H1 (cell line): ENCODE results near the gene MEF2A. TPM values are rescaled to one million over a fixed set of nuclear protein-coding genes. Genes with fewer than 3 reads are reported as not detected.

ENCODE experiments used
- CTBP2 ChIP-seq: IDR thresholded peaks from 2 replicates; pipeline ENCODE4 v1.7.0; 2011; ENCODE audit warnings: borderline replicate concordance, mild to moderate bottlenecking, moderate library complexity, mixed read lengths, low read length; ENCODE audit not compliant: insufficient read depth, insufficient read length
- MAX ChIP-seq: IDR thresholded peaks from 2 replicates; pipeline ENCODE4 v1.6.1; 2012; ENCODE audit warnings: inconsistent platforms
- polyA plus RNA-seq, 7 experiments: library from polyadenylated mRNA; depleted of rRNA in 3 of 7; stranded (reverse) in 5 of 7; unstranded in 2 of 7; fragments of >200 nt in 5 of 7; fragments of 200-250 nt in 2 of 7; gene quantifications; 1 replicate in 5 of 7; 2 replicates in 1 of 7; 4 replicates in 1 of 7; pipeline versions ENCODE4 v1.2.1 to v1.2.3, GENCODE V29; 2011 to 2013; ENCODE audit warnings: missing spikeins in 2 of 7, mixed read lengths in 2 of 7
- total RNA-seq: library from RNA; stranded (reverse); fragmentation: NEBNext Ultra II Directional; extraction: Animal tissue kit (Norgen Biotek cat#: 25700); gene quantifications from 2 replicates; pipeline ENCODE4 v1.2.1, GENCODE V29; 2021

The MEF2A gene
- total and polyA plus RNA-seq, 2 of the 8 experiments (the other 6 are each of a cell fraction or from before 2014, with no cell fraction given): 15.6 to 22.5 TPM

DNA sequence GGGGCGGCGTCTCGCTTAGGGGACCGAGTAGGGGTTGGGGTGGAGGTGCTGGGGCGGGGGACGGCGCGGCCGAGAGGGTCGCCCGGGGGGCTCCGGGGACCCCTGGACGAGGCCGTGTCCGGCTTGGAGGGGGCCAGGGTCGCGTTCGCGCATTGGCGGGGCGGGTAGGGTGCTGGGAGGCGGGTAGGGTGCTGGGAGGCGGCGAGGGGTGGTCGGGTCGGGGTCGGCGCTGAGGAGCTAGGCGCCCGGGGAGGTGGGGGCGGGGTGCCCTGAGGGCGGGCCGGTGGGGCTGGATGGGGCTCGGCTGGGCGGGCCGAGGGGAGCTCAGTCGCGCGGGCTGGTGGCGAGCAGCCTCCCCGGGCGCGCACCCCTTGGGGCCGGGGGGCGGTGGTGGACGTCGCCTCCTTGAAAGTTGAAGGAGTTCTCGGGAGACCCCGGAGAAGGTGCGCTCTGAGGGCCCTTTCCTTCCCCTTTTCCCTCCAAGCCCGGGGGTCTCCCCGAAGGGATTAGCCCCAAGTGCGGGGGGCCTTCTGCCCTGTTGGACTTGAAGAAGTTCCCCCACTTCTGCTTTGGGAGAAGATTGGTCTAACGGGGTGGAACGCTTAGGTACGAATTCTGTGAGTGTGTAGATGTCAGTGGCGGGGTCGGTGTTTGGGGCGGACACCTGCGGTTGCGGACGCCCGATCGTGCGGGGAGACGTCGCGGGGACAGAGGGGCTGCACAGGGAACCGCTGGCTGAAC, 543 bp downstream of the MEF2A start (continued):
- 0 out of 2 replicates have a peak, but pooled peaks have one; percentile 6 for TF ChIP-seq MAX
- no peak for TF ChIP-seq CTBP2
